H1 (cell line): Measurements from ENCODE around the gene MID1. TPM values are rescaled to one million over a fixed set of nuclear protein-coding genes. Genes with fewer than 3 reads are reported as not detected.

ENCODE experiments used
- ASH2L ChIP-seq: fragments of 200-600, 300-600 bp; sonication (generic); IDR thresholded peaks from one replicate; pipeline ENCODE4 v1.7.1; 2017; ENCODE audit warnings: low read length
- BACH1 ChIP-seq: IDR thresholded peaks from 2 replicates; pipeline ENCODE4 v1.6.1; 2012; ENCODE audit warnings: low read length, improper control_type of control experiment
- CHD7 ChIP-seq: fragments of 300-600 bp; sonication (generic); IDR thresholded peaks from 2 replicates; pipeline ENCODE4 v1.7.1; 2012; ENCODE audit warnings: low read length, moderate library complexity, mild to moderate bottlenecking, inconsistent platforms; ENCODE audit not compliant: insufficient replicate concordance
- KDM4A ChIP-seq: IDR thresholded peaks from one replicate; pipeline ENCODE4 v1.7.1; 2012; ENCODE audit warnings: low read depth, mild to moderate bottlenecking, moderate library complexity, low read length, inconsistent platforms; ENCODE audit not compliant: severe bottlenecking
- NANOG ChIP-seq: IDR thresholded peaks from 2 replicates; pipeline ENCODE4 v1.6.1; 2011; ENCODE audit warnings: low read length, low read depth, mild to moderate bottlenecking, inconsistent platforms; ENCODE audit not compliant: insufficient read depth, poor library complexity, severe bottlenecking
- SIRT6 ChIP-seq: IDR thresholded peaks from one replicate; pipeline ENCODE4 v1.7.1; 2012; ENCODE audit warnings: low read length, inconsistent platforms
- TAF7 ChIP-seq: optimal IDR thresholded peaks from 2 replicates; pipeline ENCODE3; 2011; ENCODE audit warnings: low read depth, mild to moderate bottlenecking, inconsistent platforms, low read length, moderate library complexity, borderline replicate concordance
- TBP ChIP-seq: IDR thresholded peaks from 2 replicates; pipeline ENCODE4 v1.6.1; 2011; ENCODE audit warnings: low read depth, low read length, improper control_type of control experiment
- ZNF274 ChIP-seq: IDR thresholded peaks from 2 replicates; pipeline ENCODE4 v1.7.0; 2012; ENCODE audit warnings: low read length, borderline replicate concordance; ENCODE audit errors: extremely low read depth
- polyA plus RNA-seq, 7 experiments: library from polyadenylated mRNA; depleted of rRNA in 3 of 7; stranded (reverse) in 5 of 7; unstranded in 2 of 7; fragments of >200 nt in 5 of 7; fragments of 200-250 nt in 2 of 7; gene quantifications; 1 replicate in 5 of 7; 2 replicates in 1 of 7; 4 replicates in 1 of 7; pipeline versions ENCODE4 v1.2.1 to v1.2.3, GENCODE V29; 2011 to 2013; ENCODE audit warnings: missing spikeins in 2 of 7, mixed read lengths in 2 of 7
- total RNA-seq: library from RNA; stranded (reverse); fragmentation: NEBNext Ultra II Directional; extraction: Animal tissue kit (Norgen Biotek cat#: 25700); gene quantifications from 2 replicates; pipeline ENCODE4 v1.2.1, GENCODE V29; 2021

Gene MID1
- total and polyA plus RNA-seq, 2 of the 8 experiments (the other 6 are each of a cell fraction or from before 2014, with no cell fraction given) = 12.9 to 54.3 TPM

GRCh38 chrX:10401239-10401638 is 219.1 kb downstream of the MID1 start (continued):
- TF ChIP-seq CHD7 (no peak), SIRT6 (no peak), TBP (no peak), TAF7 (no peak), BACH1 (no peak), ASH2L (no peak), KDM4A (no peak), ZNF274 (no peak), NANOG (no peak)
